CD14-positive monocyte (primary cell): ENCODE measurements around the gene SCAF4. TPM values are rescaled to one million over a fixed set of nuclear protein-coding genes. Genes with fewer than 3 reads are reported as not detected.

Source experiments
- DNase-seq, 3 donors: peaks; one replicate each; pipeline ENCODE4 v3.0.0-alpha.2; 2011 to 2022
- H2AFZ ChIP-seq: 2 replicates; pipeline ENCODE4 v1.6.0; 2012; ENCODE audit warnings: mild to moderate bottlenecking, low read depth, low read length, inconsistent platforms; ENCODE audit not compliant: insufficient read depth, poor library complexity, severe bottlenecking
- H3K27ac ChIP-seq, 2 donors: 1 replicate in 1 of 2; 2 replicates in 1 of 2; pipeline ENCODE4 v1.5.1; 2012 to 2013; ENCODE audit warnings: low read length in 2 of 2, control low read depth in 1 of 2, inconsistent platforms in 1 of 2, low read depth in 1 of 2, mild to moderate bottlenecking in 1 of 2
- H3K27me3 ChIP-seq, 2 donors: one replicate each; pipeline versions ENCODE4 v1.6.0 to v1.6.1; 2011 to 2013; ENCODE audit warnings: low read length in 2 of 2; ENCODE audit not compliant: control insufficient read depth in 2 of 2, insufficient read depth in 2 of 2
- H3K36me3 ChIP-seq, 2 donors: replicated peaks in 1 of 2; 1 replicate in 1 of 2; 2 replicates in 1 of 2; pipeline versions ENCODE4 v1.5.1 to v1.6.1; 2012 to 2013; ENCODE audit warnings: low read length in 2 of 2, control low read depth in 1 of 2, inconsistent platforms in 1 of 2, mild to moderate bottlenecking in 1 of 2; ENCODE audit not compliant: insufficient read depth in 2 of 2, control insufficient read depth in 1 of 2
- H3K4me1 ChIP-seq, 2 donors: 1 replicate in 1 of 2; 2 replicates in 1 of 2; pipeline versions ENCODE4 v1.5.1 to v1.6.1; 2012 to 2013; ENCODE audit warnings: low read length in 2 of 2, control low read depth in 1 of 2, inconsistent platforms in 1 of 2, mild to moderate bottlenecking in 1 of 2, moderate library complexity in 1 of 2; ENCODE audit not compliant: insufficient read depth in 2 of 2, control insufficient read depth in 1 of 2
- H3K4me2 ChIP-seq: replicated peaks from 2 replicates; pipeline ENCODE3; 2012; ENCODE audit warnings: low read length, moderate library complexity, mild to moderate bottlenecking; ENCODE audit not compliant: poor library complexity, severe bottlenecking; ENCODE audit errors: extremely low read depth
- H3K4me3 ChIP-seq, 3 experiments: fragments of 200-600 bp in 1 of 3; sonication (generic) in 1 of 3; replicated peaks in 1 of 3; 1 replicate in 2 of 3; 2 replicates in 1 of 3; pipeline ENCODE4 v1.5.1; 2011 to 2013; ENCODE audit warnings: low read length in 3 of 3, mild to moderate bottlenecking in 3 of 3, control low read depth in 2 of 3, low read depth in 2 of 3, inconsistent platforms in 1 of 3, moderate library complexity in 1 of 3
- H3K79me2 ChIP-seq: 2 replicates; pipeline ENCODE4 v1.6.0; 2012; ENCODE audit warnings: mild to moderate bottlenecking, control low read depth, inconsistent platforms, low read length, moderate library complexity; ENCODE audit not compliant: insufficient read depth
- H3K9ac ChIP-seq: 2 replicates; pipeline ENCODE4 v1.6.0; 2017; ENCODE audit warnings: low read length, mild to moderate bottlenecking; ENCODE audit not compliant: insufficient read depth, poor library complexity, severe bottlenecking
- H3K9me3 ChIP-seq, 2 donors: replicated peaks in 1 of 2; 1 replicate in 1 of 2; 2 replicates in 1 of 2; pipeline versions ENCODE4 v1.5.1 to v1.6.1; 2012 to 2013; ENCODE audit warnings: low read length in 2 of 2, control low read depth in 1 of 2; ENCODE audit not compliant: control insufficient read depth in 1 of 2, insufficient read depth in 1 of 2
- H4K20me1 ChIP-seq: 2 replicates; pipeline ENCODE4 v1.6.0; 2012; ENCODE audit warnings: mild to moderate bottlenecking, low read length, control low read depth, moderate library complexity; ENCODE audit not compliant: insufficient read depth
- H3K27ac Mint-ChIP-seq, 7 donors: one replicate each; pipeline ENCODE4 v1.8.0; 2020; ENCODE audit warnings: mild to moderate bottlenecking in 7 of 7, mixed read lengths in 7 of 7, moderate library complexity in 6 of 7, inconsistent platforms in 2 of 7
- H3K27me3 Mint-ChIP-seq, 3 donors: one replicate each; pipeline ENCODE4 v1.8.0; 2021 to 2022; ENCODE audit warnings: low read depth in 3 of 3, mild to moderate bottlenecking in 3 of 3, mixed read lengths in 3 of 3, moderate library complexity in 3 of 3, inconsistent platforms in 1 of 3
- H3K36me3 Mint-ChIP-seq, 2 donors: one replicate each; pipeline ENCODE4 v1.8.0; 2020; ENCODE audit warnings: mixed read lengths in 2 of 2, inconsistent platforms in 1 of 2, mild to moderate bottlenecking in 1 of 2
- H3K4me1 Mint-ChIP-seq: one replicate; pipeline ENCODE4 v1.8.0; 2020; ENCODE audit warnings: mild to moderate bottlenecking, mixed read lengths
- H3K4me3 Mint-ChIP-seq, 2 donors: one replicate each; pipeline ENCODE4 v1.8.0; 2020; ENCODE audit warnings: mild to moderate bottlenecking in 2 of 2, mixed read lengths in 2 of 2, moderate library complexity in 1 of 2
- H3K9me3 Mint-ChIP-seq, 7 donors: one replicate each; pipeline ENCODE4 v1.8.0; 2020 to 2022; ENCODE audit warnings: mixed read lengths in 7 of 7, mild to moderate bottlenecking in 6 of 7, moderate library complexity in 6 of 7, inconsistent platforms in 2 of 7
- CTCF ChIP-seq: fragments of 200-600 bp; IDR thresholded peaks from one replicate; pipeline ENCODE4 v1.8.0; 2022; ENCODE audit warnings: antibody characterized with exemption, mild to moderate bottlenecking
- WGBS: methylation state at CpG from one replicate; pipeline ENCODE4 v1.1.5; 2013; ENCODE audit warnings: missing lambda C conversion rate; ENCODE audit not compliant: insufficient coverage; 5-methylcytosine and 5-hydroxymethylcytosine counted together
- intact Hi-C, 2 donors: fragments of 100-400 bp; cut with micrococcal nuclease; formaldehyde crosslinking; loops; one replicate each; pipeline versions ENCODE4 v1.15.0 to v1.15.1; 2023
- polyA plus RNA-seq, 3 donors: library from polyadenylated mRNA; depleted of rRNA in 1 of 3; unstranded in 2 of 3; stranded (reverse) in 1 of 3; fragments of 300-500 nt in 2 of 3; fragments of >200 nt in 1 of 3; fragmentation: Illumina TruSeq in 2 of 3; gene quantifications; 1 replicate in 2 of 3; 2 replicates in 1 of 3; pipeline ENCODE4 v1.2.3, GENCODE V29; 2012 to 2021

Gene SCAF4
- polyA plus RNA-seq, 3 donors: 4.6 to 28.7 (median 11.3) TPM

GRCh38 chr21:31682620-31683019 is 49.3 kb downstream of the SCAF4 start:
- TF ChIP-seq CTCF: no peak
- no peak overlapping the region for H3K4me3 Mint-ChIP-seq
- Histone ChIP-seq H3K9ac (no peak overlapping the region), H3K27me3 (no peaks in the 10 kb centered on the region), H3K36me3 (peaks cover 82 to 92% of the 10 kb centered on the region in 2 donors), H3K4me2 (no peak overlapping the region), H3K4me1 (no peaks in the 10 kb centered on the region), H3K4me3 (no peak overlapping the region), H3K27ac (no peak overlapping the region), H3K79me2 (no peaks in the 10 kb centered on the region), H2AFZ (no peak overlapping the region), H4K20me1 (peaks cover 17% of the 10 kb centered on the region), H3K9me3 (no peaks in the 10 kb centered on the region)
- peaks cover 0 to 2% (median 0%) of the 10 kb centered on the region in 3 donors for H3K27me3 Mint-ChIP-seq
- intact Hi-C loops: no loop called here
- no peak for DNase-seq
- H3K4me1 Mint-ChIP-seq: no peaks in the 10 kb centered on the region
- peaks cover 59 to 71% of the 10 kb centered on the region in 2 donors for H3K36me3 Mint-ChIP-seq
- H3K9me3 Mint-ChIP-seq: no peaks in the 10 kb centered on the region
- H3K27ac Mint-ChIP-seq: no peak overlapping the region

- no peaks in the 10 kb centered on the region for H3K9me3 Mint-ChIP-seq
- H2AFZ ChIP-seq: no peak overlapping the region
- H4K20me1 ChIP-seq: peaks cover 11% of the 10 kb centered on the region
- peaks cover 27 to 32% of the 10 kb centered on the region in 2 donors for H3K36me3 Mint-ChIP-seq
- DNase-seq: no peak
- H3K9me3 ChIP-seq: no peaks in the 10 kb centered on the region
- TF ChIP-seq CTCF: no peak
- H3K27me3 ChIP-seq: no peaks in the 10 kb centered on the region
- no peak overlapping the region for H3K4me2 ChIP-seq
- no peaks in the 10 kb centered on the region for H3K79me2 ChIP-seq
- no CpG with 5 or more reads among the region's 2 CpGs for WGBS
- no peak overlapping the region for H3K27ac Mint-ChIP-seq
- H3K4me1 ChIP-seq: no peaks in the 10 kb centered on the region
- no peak overlapping the region for H3K4me3 Mint-ChIP-seq
- no peaks in the 10 kb centered on the region for H3K4me1 Mint-ChIP-seq
- intact Hi-C loops: no loop called here
- H3K36me3 ChIP-seq: peaks cover 42 to 56% of the 10 kb centered on the region in 2 donors
- H3K4me3 ChIP-seq: no peak overlapping the region
- H3K9ac ChIP-seq: no peak overlapping the region
- H3K27ac ChIP-seq: no peak overlapping the region
- no peaks in the 10 kb centered on the region for H3K27me3 Mint-ChIP-seq
Measured at GRCh38 chr21:31678478-31678877, 53.4 kb downstream of the SCAF4 start.
